H1 (cell line): ENCODE measurements around the gene LNPK. TPM values are rescaled to one million over a fixed set of nuclear protein-coding genes. Genes with fewer than 3 reads are reported as not detected.

Experiments
- CTCF ChIA-PET: fragments of 300-600 bp; sonication (Branson Sonifier 250); formaldehyde crosslinking; loops from one replicate; lab custom pipeline; 2021; ENCODE audit not compliant: partially characterized antibody; lab: Charles Lee
- POLR2A ChIA-PET: fragments of 300-600 bp; sonication (Branson Sonifier 250); formaldehyde crosslinking; loops from one replicate; lab custom pipeline; 2021; ENCODE audit warnings: inconsistent platforms; ENCODE audit not compliant: partially characterized antibody; lab: Charles Lee
- DNase-seq, 2 experiments: peaks; one replicate each; pipeline versions ENCODE4 v3.0.0 to v3.0.0-alpha.2; 2010 to 2022; ENCODE audit warnings: low spot score in 2 of 2, low read depth in 1 of 2, mixed read lengths in 1 of 2
- FAIRE-seq: peaks from 2 replicates; lab custom pipeline; 2011; peaks lifted over from hg19 to GRCh38; lab: Jason Lieb, UNC
- H2AFZ ChIP-seq: 2 replicates; pipeline ENCODE4 v1.8.1; 2012; ENCODE audit warnings: low read length, inconsistent platforms
- H2AK5ac ChIP-seq: 2 replicates; pipeline ENCODE4 v1.6.1; 2013; ENCODE audit warnings: low read depth, low read length
- H2BK120ac ChIP-seq: replicated peaks from 2 replicates; pipeline ENCODE3; 2013; ENCODE audit warnings: low read depth, low read length, inconsistent platforms
- H2BK12ac ChIP-seq: 2 replicates; pipeline ENCODE4 v1.6.1; 2013; ENCODE audit warnings: low read depth, low read length
- H2BK15ac ChIP-seq: 2 replicates; pipeline ENCODE4 v1.6.1; 2013; ENCODE audit warnings: low read length
- H2BK20ac ChIP-seq: 2 replicates; pipeline ENCODE4 v1.6.1; 2013; ENCODE audit warnings: low read length
- H2BK5ac ChIP-seq: 2 replicates; pipeline ENCODE4 v1.6.1; 2013; ENCODE audit warnings: low read depth, low read length
- H3K14ac ChIP-seq: 2 replicates; pipeline ENCODE4 v1.6.1; 2013; ENCODE audit warnings: inconsistent platforms; ENCODE audit not compliant: insufficient read length
- H3K18ac ChIP-seq: 2 replicates; pipeline ENCODE4 v1.6.1; 2013; ENCODE audit warnings: low read length; ENCODE audit errors: extremely low read depth
- H3K23ac ChIP-seq: 2 replicates; pipeline ENCODE4 v1.6.1; 2013; ENCODE audit warnings: inconsistent platforms; ENCODE audit not compliant: insufficient read length
- H3K23me2 ChIP-seq: 2 replicates; pipeline ENCODE4 v1.6.1; 2013; ENCODE audit warnings: low read depth, low read length
- H3K27ac ChIP-seq: 2 replicates; pipeline ENCODE4 v1.6.1; 2011; ENCODE audit warnings: low read depth, low read length, inconsistent platforms
- H3K27me3 ChIP-seq, 4 experiments: replicated peaks in 1 of 4; 1 replicate in 1 of 4; 2 replicates in 3 of 4; pipeline versions ENCODE4 v1.6.1 to v1.8.1; 2011 to 2013; ENCODE audit warnings: low read length in 3 of 4, mild to moderate bottlenecking in 3 of 4, inconsistent platforms in 2 of 4, mixed read lengths in 2 of 4, moderate library complexity in 1 of 4; ENCODE audit not compliant: control insufficient read depth in 3 of 4, insufficient read depth in 3 of 4; ENCODE audit errors: extremely low read depth in 1 of 4
- H3K36me3 ChIP-seq, 4 experiments: 2 replicates each; pipeline versions ENCODE4 v1.6.1 to v1.8.1; 2011 to 2013; ENCODE audit warnings: mild to moderate bottlenecking in 4 of 4, low read length in 3 of 4, moderate library complexity in 2 of 4, control low read depth in 1 of 4, inconsistent platforms in 1 of 4; ENCODE audit not compliant: insufficient read depth in 4 of 4, control insufficient read depth in 2 of 4
- H3K4ac ChIP-seq: replicated peaks from 2 replicates; pipeline ENCODE3; 2013; ENCODE audit warnings: low read length, low read depth, mixed read lengths, inconsistent platforms; ENCODE audit not compliant: insufficient read length
- H3K4me1 ChIP-seq, 4 experiments: replicated peaks in 1 of 4; 1 replicate in 1 of 4; 2 replicates in 3 of 4; pipeline versions ENCODE4 v1.6.1 to v1.8.1; 2011 to 2013; ENCODE audit warnings: low read length in 3 of 4, inconsistent platforms in 2 of 4, mixed read lengths in 1 of 4; ENCODE audit not compliant: insufficient read depth in 4 of 4, control insufficient read depth in 3 of 4
- H3K4me2 ChIP-seq, 2 experiments: 2 replicates each; pipeline versions ENCODE4 v1.6.1 to v1.8.1; 2011 to 2013; ENCODE audit warnings: low read depth in 2 of 2, low read length in 2 of 2, control low read depth in 1 of 2, inconsistent platforms in 1 of 2, mild to moderate bottlenecking in 1 of 2; ENCODE audit not compliant: insufficient read depth in 1 of 2
- H3K4me3 ChIP-seq, 4 experiments: fragments of 200-600, 300-600 bp in 1 of 4; sonication (generic), shearing (Covaris generic), sonication (Bioruptor Twin) in 1 of 4; 2 replicates each; pipeline versions ENCODE4 v1.5.1 to v1.8.1; 2011 to 2016; ENCODE audit warnings: low read length in 4 of 4, low read depth in 3 of 4, control low read depth in 2 of 4, inconsistent platforms in 2 of 4, mild to moderate bottlenecking in 2 of 4, mixed read lengths in 1 of 4, moderate library complexity in 1 of 4; ENCODE audit not compliant: insufficient read depth in 2 of 4; ENCODE audit errors: extremely low read depth in 1 of 4
- H3K56ac ChIP-seq: replicated peaks from 2 replicates; pipeline ENCODE3; 2013; ENCODE audit warnings: low read depth, mild to moderate bottlenecking, mixed read lengths, low read length, inconsistent platforms; ENCODE audit not compliant: insufficient read length
- H3K79me1 ChIP-seq: 2 replicates; pipeline ENCODE4 v1.6.1; 2013; ENCODE audit warnings: low read depth, low read length, control low read depth
- H3K79me2 ChIP-seq, 2 experiments: 2 replicates each; pipeline versions ENCODE4 v1.6.1 to v1.8.1; 2012 to 2013; ENCODE audit warnings: low read length in 2 of 2, mild to moderate bottlenecking in 2 of 2, inconsistent platforms in 1 of 2; ENCODE audit not compliant: insufficient read depth in 2 of 2, control insufficient read depth in 1 of 2
- H3K9ac ChIP-seq, 4 experiments: replicated peaks in 1 of 4; 1 replicate in 1 of 4; 2 replicates in 3 of 4; pipeline versions ENCODE4 v1.6.1 to v1.8.1; 2011 to 2013; ENCODE audit warnings: low read depth in 3 of 4, low read length in 3 of 4, control low read depth in 2 of 4, mild to moderate bottlenecking in 2 of 4, moderate library complexity in 2 of 4, inconsistent platforms in 1 of 4; ENCODE audit errors: extremely low read depth in 1 of 4
- H3K9me3 ChIP-seq, 2 experiments: 2 replicates each; pipeline versions ENCODE4 v1.6.1 to v1.8.1; 2012 to 2013; ENCODE audit warnings: mild to moderate bottlenecking in 2 of 2, moderate library complexity in 2 of 2, control low read depth in 1 of 2, inconsistent platforms in 1 of 2, low read depth in 1 of 2, low read length in 1 of 2, mixed read lengths in 1 of 2; ENCODE audit not compliant: insufficient read depth in 2 of 2
- H4K20me1 ChIP-seq, 2 experiments: replicated peaks in 1 of 2; 2 replicates each; pipeline versions ENCODE3 to v1.8.1; 2011 to 2013; ENCODE audit warnings: inconsistent platforms in 2 of 2, low read length in 2 of 2, mild to moderate bottlenecking in 1 of 2; ENCODE audit not compliant: insufficient read depth in 2 of 2, control insufficient read depth in 1 of 2
- H4K5ac ChIP-seq: 2 replicates; pipeline ENCODE4 v1.6.1; 2013; ENCODE audit warnings: low read length, low read depth, mixed read lengths, inconsistent platforms; ENCODE audit not compliant: insufficient read length
- H4K8ac ChIP-seq: 2 replicates; pipeline ENCODE4 v1.8.0; 2013; ENCODE audit warnings: mild to moderate bottlenecking, moderate library complexity, low read length, inconsistent platforms; ENCODE audit not compliant: insufficient read depth; ENCODE audit errors: extremely low read depth
- H4K91ac ChIP-seq: replicated peaks from 2 replicates; pipeline ENCODE3; 2013; ENCODE audit warnings: low read length, mixed read lengths, inconsistent platforms; ENCODE audit not compliant: insufficient read length
- CTCF ChIP-seq, 3 experiments: IDR thresholded peaks; 1 replicate in 2 of 3; 2 replicates in 1 of 3; pipeline versions ENCODE4 v1.5.1 to v1.6.1; 2011; ENCODE audit warnings: low read length in 3 of 3, mild to moderate bottlenecking in 3 of 3, inconsistent platforms in 2 of 3, low read depth in 1 of 3, moderate library complexity in 1 of 3; ENCODE audit not compliant: insufficient read depth in 1 of 3; ENCODE audit errors: control extremely low read depth in 1 of 3
- SAP30 ChIP-seq: fragments of 300-600 bp; sonication (generic); IDR thresholded peaks from 2 replicates; pipeline ENCODE4 v1.7.1; 2012; ENCODE audit warnings: low read length, moderate library complexity, mild to moderate bottlenecking, inconsistent platforms; ENCODE audit not compliant: insufficient read depth, insufficient replicate concordance
- SP4 ChIP-seq: IDR thresholded peaks from 2 replicates; pipeline ENCODE4 v1.6.1; 2012; ENCODE audit warnings: low read length, inconsistent platforms
- WGBS, 2 experiments: shearing (Covaris generic) in 1 of 2; methylation state at CpG; one replicate each; pipeline versions ENCODE4 v1.1.6 to v1.1.7; 2013 to 2015; ENCODE audit warnings: low lambda C conversion rate in 2 of 2, mixed read lengths in 2 of 2, inconsistent platforms in 1 of 2, low coverage in 1 of 2, missing lambda C conversion rate in 1 of 2; ENCODE audit not compliant: insufficient replicate concordance in 2 of 2, insufficient coverage in 1 of 2, insufficient read length in 1 of 2; ENCODE audit errors: extremely low coverage in 1 of 2, missing lambda C conversion rate in 1 of 2; 5-methylcytosine and 5-hydroxymethylcytosine counted together
- polyA plus RNA-seq, 7 experiments: library from polyadenylated mRNA; depleted of rRNA in 3 of 7; stranded (reverse) in 5 of 7; unstranded in 2 of 7; fragments of >200 nt in 5 of 7; fragments of 200-250 nt in 2 of 7; gene quantifications; 1 replicate in 5 of 7; 2 replicates in 1 of 7; 4 replicates in 1 of 7; pipeline versions ENCODE4 v1.2.1 to v1.2.3, GENCODE V29; 2011 to 2013; ENCODE audit warnings: missing spikeins in 2 of 7, mixed read lengths in 2 of 7
- total RNA-seq: library from RNA; stranded (reverse); fragmentation: NEBNext Ultra II Directional; extraction: Animal tissue kit (Norgen Biotek cat#: 25700); gene quantifications from 2 replicates; pipeline ENCODE4 v1.2.1, GENCODE V29; 2021

Gene LNPK
- total and polyA plus RNA-seq, 2 of the 8 experiments (the other 6 are each of a cell fraction or from before 2014, with no cell fraction given) = 3.1 to 10.3 TPM

GRCh38 chr2:176001281-176001915 lies 669 bp downstream of the LNPK start:
- Histone ChIP-seq H4K91ac (no peak overlapping the region), H4K8ac (0 out of 2 replicates have a peak overlapping the region, but pooled peaks have one; percentile 37), H3K36me3 (no peaks in the 10 kb centered on the region), H2BK120ac (no peak overlapping the region), H3K9ac (peak overlapping the region; percentile 37 to 81 (median 49)), H3K79me2 (peaks cover 0 to 17% of the 10 kb centered on the region in 2 experiments; a peak in 1 of 4 replicates), H3K14ac (no peak overlapping the region), H2BK5ac (no peak overlapping the region), H2AFZ (peak overlapping the region; percentile 73), H3K79me1 (no peaks in the 10 kb centered on the region), H3K27ac (no peak overlapping the region), H3K9me3 (no peaks in the 10 kb centered on the region), H3K56ac (no peak overlapping the region), H2AK5ac (no peak overlapping the region), H2BK20ac (no peak overlapping the region), H3K4ac (no peak overlapping the region), H3K27me3 (peaks cover 0 to 9% (median 5%) of the 10 kb centered on the region in 4 experiments; a peak in 5 of 7 replicates), H4K5ac (no peak overlapping the region), H3K4me1 (peaks cover 0 to 10% (median 5%) of the 10 kb centered on the region in 4 experiments; a peak in 5 of 7 replicates), H2BK15ac (no peak overlapping the region), H2BK12ac (peak overlapping the region; percentile 31; the same call in 1 of the 2 replicates), H3K18ac (no peak overlapping the region; the same call in 1 of the 2 replicates), H4K20me1 (no peaks in the 10 kb centered on the region), H3K4me2 (peak overlapping the region; percentile 78 to 95), H3K23ac (no peak overlapping the region), H3K4me3 (peak overlapping the region; percentile 60 to 89 (median 74)), H3K23me2 (peaks cover 11% of the 10 kb centered on the region)
- no peak for TF ChIP-seq SP4
- TF ChIP-seq SAP30 = peak; percentile 80
- 0 out of 4 replicates have a peak, but pooled peaks of 1 of the 3 experiments have one; percentile 20 for TF ChIP-seq CTCF (IDR thresholded peaks at IDR 0.05; ENCODE audit: control extremely low read depth in 1 of 3, insufficient read depth in 1 of 3, low read depth in 1 of 3, low read length in 3 of 3)
- 8% methylated on average over 21 of the region's 21 CpGs; no CpG with 5 or more reads in 1 of the 2 experiments for WGBS, 2 experiments
- ChIA-PET POLR2A (interaction anchor here (0.9 to 1.0 kb wide), 2 partner anchors 8 to 12 kb away, joined by 3 to 6 read pairs; no protein-coding TSS in a partner anchor), CTCF (interaction anchor here (0.8 to 2.3 kb wide), 7 partner anchors 16 to 553 kb away, joined by 3 to 12 read pairs (median 4); no protein-coding TSS in a partner anchor)
- no peak for DNase-seq
- FAIRE-seq = no peak
